ENCODE data around the gene HAO1. TPM values are rescaled to one million over a fixed set of nuclear protein-coding genes. Genes with fewer than 3 reads are reported as not detected.

The HAO1 gene
- total RNA-seq, 1 experiment from 2014 or later: not detected

DNA sequence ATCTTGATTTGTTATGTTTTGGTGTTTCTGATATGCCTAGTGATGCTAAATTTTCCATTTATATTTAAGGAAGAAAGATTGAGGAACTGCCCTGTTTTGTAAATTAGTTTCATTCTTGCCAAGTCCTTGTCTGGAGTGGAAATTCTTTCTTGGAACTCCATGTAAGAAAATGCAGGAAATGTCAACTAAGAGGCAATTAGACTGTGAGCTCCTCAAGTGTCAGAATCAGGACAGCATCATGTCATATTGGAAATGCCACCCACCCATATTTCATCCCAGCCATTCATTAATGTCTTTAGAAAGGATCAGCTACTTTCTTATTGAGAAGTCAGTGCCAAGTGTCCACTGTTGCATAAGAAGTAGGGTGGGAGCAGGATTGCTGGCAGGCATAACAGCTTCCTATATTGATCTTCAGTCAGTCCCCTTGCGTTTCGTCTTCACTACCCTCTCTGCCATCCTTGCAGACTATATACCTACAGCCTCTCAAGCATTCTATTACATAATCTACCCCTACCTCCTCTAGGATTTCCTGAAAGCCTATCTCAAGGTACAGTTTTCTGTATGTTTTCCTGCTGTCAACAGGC lies 42.4 kb downstream of the HAO1 start:
- Histone ChIP-seq H3F3A (ENCODE audit: insufficient read depth, low read depth) (0 out of 2 replicates have a peak, but pooled peaks cover 5% of the 10 kb centered on the region), H3K9me2 (ENCODE audit: insufficient read depth) (no peaks in the 10 kb centered on the region; the same call in 1 of the 2 replicates), H3K79me2 (ENCODE audit: low read depth) (no peaks in the 10 kb centered on the region), H3K27ac (no peak overlapping the region), H3K9me3 (ENCODE audit: insufficient read depth, low read depth) (no peaks in the 10 kb centered on the region), H3K4me2 (no peak overlapping the region), H3K4me3 (no peak overlapping the region), H2AFZ (no peak overlapping the region), H3K4me1 (replicated peaks; ENCODE audit: insufficient read depth) (peaks cover 8% of the 10 kb centered on the region), H3K27me3 (ENCODE audit: insufficient read depth, low read depth) (no peaks in the 10 kb centered on the region), H3K36me3 (ENCODE audit: low read depth) (no peaks in the 10 kb centered on the region), H4K20me1 (ENCODE audit: insufficient read depth) (no peaks in the 10 kb centered on the region)
- no peak for DNase-seq
- POLR2A ChIA-PET (ENCODE audit: unreplicated experiment): no interaction called here
- intact Hi-C loops (cut with micrococcal nuclease; ENCODE audit: unreplicated experiment): no loop called here
- CTCF ChIA-PET: no interaction called here
- TF ChIP-seq EZH2 (IDR thresholded peaks at IDR 0.05; ENCODE audit: low read depth): no peak
- no TSS peak for BruUV-seq (replicated peaks)

- DNase-seq: peak in 1 of 2 experiments; percentile 51
- no peaks in the 10 kb centered on the region for H3K79me2 ChIP-seq (ENCODE audit: low read depth)
- POLR2A ChIA-PET (ENCODE audit: unreplicated experiment): no interaction called here
- H3K36me3 ChIP-seq (ENCODE audit: low read depth): no peaks in the 10 kb centered on the region
- no peaks in the 10 kb centered on the region for H3K27me3 ChIP-seq (ENCODE audit: insufficient read depth, low read depth)
- no peak overlapping the region for H2AFZ ChIP-seq
- 0 out of 2 replicates have a peak, but pooled peaks cover 6% of the 10 kb centered on the region for H3F3A ChIP-seq (ENCODE audit: insufficient read depth, low read depth)
- peaks cover 10% of the 10 kb centered on the region for H3K4me1 ChIP-seq (replicated peaks; ENCODE audit: insufficient read depth)
- no peaks in the 10 kb centered on the region for H3K9me3 ChIP-seq (ENCODE audit: insufficient read depth, low read depth)
- no peak overlapping the region for H3K4me3 ChIP-seq
- no peaks in the 10 kb centered on the region for H3K9me2 ChIP-seq (ENCODE audit: insufficient read depth)
- no peak for TF ChIP-seq CTCF (conservative IDR thresholded peaks at IDR 0.05)
- TF ChIP-seq EZH2 (IDR thresholded peaks at IDR 0.05; ENCODE audit: low read depth): no peak
- intact Hi-C loops (cut with micrococcal nuclease; ENCODE audit: unreplicated experiment): no loop called here
- CTCF ChIA-PET: no interaction called here
- H3K4me2 ChIP-seq: peak overlapping the region; percentile 18; the same call in 1 of the 2 replicates
- no peaks in the 10 kb centered on the region for H4K20me1 ChIP-seq (ENCODE audit: insufficient read depth)
- no TSS peak for BruUV-seq (replicated peaks)
- H3K27ac ChIP-seq: no peak overlapping the region
These were observed 47.1 kb downstream of the HAO1 start for GRCh38 chr20:7893014-7893730.

DNA sequence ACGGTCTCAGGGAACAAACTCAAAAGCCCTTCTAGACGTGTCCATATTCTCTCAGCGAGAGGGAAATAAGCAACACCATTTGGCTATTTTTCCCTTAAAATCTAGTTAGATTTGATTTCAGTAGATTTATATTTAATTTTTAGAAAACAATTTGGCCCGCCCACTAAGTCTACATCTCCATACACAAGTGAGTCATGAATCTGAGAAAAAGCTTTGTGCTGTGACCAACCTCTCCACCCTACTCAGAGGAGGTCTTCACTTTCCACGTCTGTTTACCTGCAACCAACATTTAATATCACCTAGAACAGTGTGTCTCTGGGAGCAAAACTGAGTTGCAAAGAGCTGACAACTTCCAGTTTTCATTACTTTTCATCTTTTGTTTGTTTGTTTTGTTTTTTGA lies 48.6 kb downstream of the HAO1 start:
- intact Hi-C loops (cut with micrococcal nuclease; ENCODE audit: unreplicated experiment): no loop called here
- POLR2A ChIA-PET (ENCODE audit: unreplicated experiment): no interaction called here
- Histone ChIP-seq H3K9me2 (ENCODE audit: insufficient read depth) (no peaks in the 10 kb centered on the region), H4K20me1 (ENCODE audit: insufficient read depth) (no peaks in the 10 kb centered on the region), H3F3A (ENCODE audit: insufficient read depth, low read depth) (0 out of 2 replicates have a peak, but pooled peaks cover 6% of the 10 kb centered on the region), H3K36me3 (ENCODE audit: low read depth) (no peaks in the 10 kb centered on the region), H3K79me2 (ENCODE audit: low read depth) (no peaks in the 10 kb centered on the region), H3K4me1 (replicated peaks; ENCODE audit: insufficient read depth) (peaks cover 10% of the 10 kb centered on the region), H3K4me2 (no peak overlapping the region), H3K9me3 (ENCODE audit: insufficient read depth, low read depth) (no peaks in the 10 kb centered on the region), H2AFZ (no peak overlapping the region), H3K27me3 (ENCODE audit: insufficient read depth, low read depth) (no peaks in the 10 kb centered on the region), H3K27ac (no peak overlapping the region), H3K4me3 (no peak overlapping the region)
- no peak for TF ChIP-seq EZH2 (IDR thresholded peaks at IDR 0.05; ENCODE audit: low read depth)
- no peak for TF ChIP-seq CTCF (conservative IDR thresholded peaks at IDR 0.05)
- no peak for DNase-seq
- no TSS peak for BruUV-seq (replicated peaks)
- CTCF ChIA-PET: no interaction called here

Data from PC-9 (cell line).